Midbrain (tissue), 1 donor: ENCODE measurements around the gene ALPI.

Source experiments
- DNase-seq: peaks from one replicate; lab custom pipeline; 2025; lab: John Stamatoyannopoulos, UW

The ALPI gene

GRCh38 chr2:232497348-232497747 lies 41.4 kb downstream of the ALPI start:
- DNase-seq, result no peak

DNA sequence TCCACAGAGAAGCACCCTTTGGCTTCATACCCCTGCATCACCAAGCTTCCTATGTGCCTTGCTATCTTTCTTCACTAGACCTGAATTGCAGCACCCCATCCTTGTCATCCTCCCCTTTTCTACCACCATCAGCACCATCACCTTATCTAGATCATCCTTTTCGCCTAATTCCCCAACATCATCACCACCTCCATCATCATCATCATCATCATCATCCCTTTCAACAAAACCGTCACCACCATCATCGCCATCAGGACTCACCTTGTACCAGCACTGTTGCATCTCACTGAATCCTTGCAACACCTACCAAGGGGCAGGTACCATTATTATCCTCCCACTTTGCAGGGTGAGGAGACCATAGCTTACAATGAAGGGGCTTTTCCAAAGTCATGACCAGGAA lies 42.5 kb downstream of the ALPI start:
- no peak for DNase-seq

DNA sequence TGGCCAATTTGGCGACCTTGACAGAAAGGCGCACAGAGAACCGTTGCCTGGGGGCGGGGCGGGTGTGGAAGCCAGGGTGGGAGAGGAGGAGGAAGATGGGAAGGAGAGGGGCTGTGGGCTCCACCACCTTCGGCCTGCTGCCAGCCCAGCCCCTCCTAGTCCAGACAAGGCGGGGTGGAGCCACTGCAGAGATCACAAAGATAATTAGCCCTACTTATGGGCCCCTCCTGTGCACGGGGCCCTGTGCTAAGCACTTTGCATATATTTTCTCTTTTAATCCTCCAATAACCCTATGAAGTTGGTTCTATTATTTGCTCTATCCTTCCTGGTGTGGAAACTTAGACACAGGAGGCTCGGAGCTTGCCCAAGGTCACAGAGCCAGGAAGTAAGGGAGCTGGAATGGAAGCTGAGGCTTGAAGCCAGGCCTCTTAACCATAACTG lies 45.4 kb downstream of the ALPI start:
- no peak for DNase-seq

DNA sequence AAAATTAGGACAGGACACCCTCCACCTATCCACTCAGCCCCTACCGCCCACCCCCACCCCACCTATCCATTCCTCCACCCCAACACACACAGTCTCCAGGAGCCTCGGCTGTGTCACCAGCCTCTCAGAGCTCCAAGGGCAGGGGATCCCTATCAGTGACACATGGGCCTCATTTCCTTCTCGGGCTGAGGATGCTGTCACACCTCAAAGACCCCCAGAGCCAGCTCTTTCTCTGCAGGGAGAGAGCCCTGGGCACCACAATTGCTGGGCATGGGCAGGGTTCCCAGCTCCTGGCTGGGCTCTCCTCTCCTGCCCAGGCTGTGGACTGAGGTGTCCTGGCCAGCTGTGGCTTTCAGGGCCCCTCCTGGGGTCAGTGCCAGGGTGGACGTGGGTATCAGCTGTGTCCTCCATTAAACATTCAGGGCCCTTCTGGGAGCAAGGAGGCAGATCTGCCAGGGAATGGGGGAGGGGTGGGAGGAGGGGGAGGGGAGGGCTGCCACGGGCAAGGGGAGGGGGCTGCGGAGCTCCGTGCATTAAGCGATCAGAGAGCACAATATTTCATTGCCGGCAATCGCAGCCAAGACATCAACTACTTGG lies 45.9 kb downstream of the ALPI start:
- DNase-seq, result no peak

- no peak for DNase-seq
Measured at GRCh38 chr2:232502511-232502910, 46.6 kb downstream of the ALPI start.

DNA sequence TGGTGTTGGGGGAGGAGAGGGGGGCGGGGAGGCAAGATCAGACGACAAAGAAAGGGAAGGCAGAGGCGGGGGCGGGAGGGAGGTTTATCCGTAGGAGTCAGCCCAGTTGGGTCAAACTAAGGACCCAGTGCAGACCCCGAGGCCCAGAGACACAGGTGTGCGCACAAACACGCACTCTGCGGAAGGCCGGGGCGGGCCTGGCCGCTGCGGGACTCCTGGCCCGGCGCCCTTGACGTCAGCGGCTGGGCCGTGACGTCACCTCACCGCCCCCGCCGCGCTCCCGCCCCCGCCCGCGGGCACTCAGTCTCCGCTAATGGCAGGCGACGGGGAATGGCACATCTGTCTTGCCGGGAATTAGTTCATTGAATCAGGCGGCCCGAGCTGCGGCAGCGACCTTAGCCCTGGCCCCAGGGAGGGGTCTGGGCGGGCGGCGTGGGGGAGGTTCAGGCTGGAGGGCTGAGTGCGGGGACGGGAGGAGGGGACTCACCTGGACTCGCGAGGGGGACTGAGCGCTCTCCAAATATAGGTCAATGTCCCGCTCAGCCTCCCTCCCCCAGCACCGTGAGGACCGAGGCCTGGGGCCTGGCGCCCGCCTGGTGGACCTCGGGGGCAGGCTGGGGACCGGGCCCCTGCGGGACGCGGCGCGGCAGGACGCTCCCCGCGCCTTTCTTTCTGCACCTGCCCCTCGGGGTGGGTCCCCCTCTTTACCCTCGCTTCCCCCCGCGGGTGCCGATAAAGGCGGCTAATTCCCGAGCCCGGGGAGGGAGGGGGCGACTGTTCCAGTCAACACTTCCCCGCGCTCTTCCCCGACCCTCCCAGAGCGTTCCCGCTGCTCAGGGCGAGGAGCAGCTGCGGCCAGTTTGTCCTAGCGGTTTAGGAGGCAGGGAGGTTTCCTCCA lies 47.2 kb downstream of the ALPI start:
- DNase-seq, result no peak

DNA sequence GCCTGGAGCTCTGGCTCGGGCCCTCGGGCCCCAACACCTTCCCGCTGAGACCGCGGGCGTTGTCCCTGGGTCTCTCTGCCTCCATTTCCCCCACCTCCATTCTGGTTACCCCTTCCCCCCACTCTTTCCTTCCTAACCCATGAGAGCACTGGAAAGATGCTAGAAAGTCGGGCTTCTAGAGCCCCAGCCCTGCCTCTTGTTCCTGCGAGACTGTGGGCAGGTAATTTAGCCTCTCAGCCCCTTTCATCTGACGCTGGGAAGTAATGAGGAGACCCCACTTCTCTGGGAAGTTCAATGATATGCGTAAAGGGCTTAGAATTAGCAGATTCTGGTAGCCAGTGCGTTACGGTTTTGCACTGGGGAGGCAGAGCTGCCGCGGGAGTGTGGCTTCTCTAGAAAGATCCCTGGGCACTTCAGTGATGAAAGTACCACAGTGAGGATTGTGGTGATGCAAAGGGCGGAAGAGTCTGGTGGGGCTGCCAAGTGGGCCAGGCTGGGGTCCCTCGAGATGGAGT lies 47.9 kb downstream of the ALPI start:
- DNase-seq, result no peak

- no peak for DNase-seq
Measured at GRCh38 chr2:232504438-232504837, 48.5 kb downstream of the ALPI start.

DNA sequence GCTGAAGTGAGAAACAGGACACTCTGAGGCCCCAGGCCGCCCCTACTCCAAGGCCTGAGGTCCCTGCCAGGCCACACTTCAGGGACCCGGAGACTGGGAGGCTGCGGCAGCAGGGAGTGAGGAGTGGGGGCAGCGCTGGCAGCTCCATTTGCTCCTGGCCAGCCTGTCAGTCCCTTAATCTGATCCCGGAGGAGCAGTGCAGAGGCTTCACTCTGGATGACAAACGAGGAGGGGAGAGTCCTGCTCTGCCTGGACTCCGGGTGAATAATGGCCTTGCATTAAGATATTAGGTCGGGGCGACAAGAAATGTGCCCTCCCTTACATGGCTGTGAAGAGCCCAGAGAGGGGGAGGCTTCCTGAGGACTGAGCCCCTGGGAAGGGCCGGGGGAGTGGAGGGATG lies 49.9 kb downstream of the ALPI start:
- DNase-seq, result no peak

DNA sequence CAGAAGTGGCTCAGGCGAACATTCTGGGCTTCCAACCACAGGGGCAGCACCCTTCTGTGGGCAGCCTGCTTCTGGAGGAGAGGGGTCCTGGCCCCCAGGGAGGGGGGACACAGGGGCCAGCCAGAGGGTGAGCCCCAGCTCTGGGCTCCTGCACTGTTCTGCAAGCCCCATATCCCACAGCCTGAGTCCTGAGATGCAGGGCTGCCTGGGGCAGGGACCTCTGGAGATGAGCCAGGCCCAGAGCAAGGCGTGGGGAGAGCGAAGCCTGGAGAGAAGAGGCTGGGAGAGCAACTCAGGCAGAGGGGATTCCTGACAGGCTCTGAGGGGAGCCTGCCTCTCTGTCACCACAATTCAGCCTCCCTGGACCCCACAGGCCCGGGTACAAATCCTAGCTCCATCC lies 50.8 kb downstream of the ALPI start:
- no peak for DNase-seq

DNA sequence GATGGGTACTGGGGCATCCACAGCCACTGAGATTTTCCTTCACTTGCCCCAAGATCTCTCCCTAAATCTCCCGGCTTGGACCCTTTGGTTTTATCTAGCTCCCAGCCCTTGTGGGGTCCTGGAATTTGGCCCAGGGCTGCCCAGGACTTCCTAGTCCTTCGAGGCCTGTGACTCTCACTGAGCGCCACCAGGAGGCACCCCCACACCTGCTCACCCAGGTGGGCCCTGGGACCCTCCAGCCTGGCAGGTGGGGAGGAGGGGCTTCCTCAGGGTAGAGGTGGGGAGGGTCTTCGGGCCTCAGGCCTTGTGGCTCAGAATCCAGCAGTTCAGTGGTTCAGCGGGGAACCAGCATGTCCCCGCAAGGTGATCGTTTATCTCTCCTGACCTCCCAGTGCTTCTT lies 52.3 kb downstream of the ALPI start:
- no peak for DNase-seq
